HG03469 (cell line): ENCODE data around the gene MAST2.
"Not testable (repeated sequence)": the region's sequence is repeated elsewhere in the genome, so short reads cannot be mapped to it uniquely, and the experiment has no call there.

ENCODE experiments used
- ATAC-seq: cut with Tn5 transposase; IDR thresholded peaks from one replicate; pipeline ENCODE4 v1.9.1; 2021; ENCODE audit warnings: mild to moderate bottlenecking, moderate library complexity, moderate number of reproducible peaks; ENCODE audit not compliant: unreplicated experiment

MAST2 gene

GRCh38 chr1:46056325-46056724, 252.9 kb downstream of the MAST2 start:
- no peak for ATAC-seq

- ATAC-seq: not testable (repeated sequence)
Observed at GRCh38 chr1:46057215-46057614, 253.8 kb downstream of the MAST2 start.

- ATAC-seq: no peak
Observed at GRCh38 chr1:46057781-46058180, 254.4 kb downstream of the MAST2 start.

- no peak for ATAC-seq
Observed at GRCh38 chr1:46058936-46059335, 255.5 kb downstream of the MAST2 start.

- ATAC-seq: no peak
Observed at GRCh38 chr1:46061146-46061545, 257.7 kb downstream of the MAST2 start.

GRCh38 chr1:46062651-46063319, 259.4 kb downstream of the MAST2 start:
- no peak for ATAC-seq

GRCh38 chr1:46064708-46065107, 261.3 kb downstream of the MAST2 start:
- no peak for ATAC-seq

- no peak for ATAC-seq
Observed at GRCh38 chr1:46065405-46065804, 262.0 kb downstream of the MAST2 start.

GRCh38 chr1:46067652-46068051, 264.2 kb downstream of the MAST2 start:
- ATAC-seq: no peak

GRCh38 chr1:46068525-46068924, 265.1 kb downstream of the MAST2 start:
- no peak for ATAC-seq

- ATAC-seq: no peak
Observed at GRCh38 chr1:46070164-46070814, 266.9 kb downstream of the MAST2 start.

GRCh38 chr1:46072975-46073374, 269.6 kb downstream of the MAST2 start:
- no peak for ATAC-seq

GRCh38 chr1:46076343-46076742, 272.9 kb downstream of the MAST2 start:
- no peak for ATAC-seq

- ATAC-seq: no peak
Observed at GRCh38 chr1:46077644-46078043, 274.2 kb downstream of the MAST2 start.

- no peak for ATAC-seq
Observed at GRCh38 chr1:46080257-46080656, 276.8 kb downstream of the MAST2 start.

GRCh38 chr1:46081206-46081605, 277.8 kb downstream of the MAST2 start:
- ATAC-seq: no peak

- ATAC-seq: no peak
Observed at GRCh38 chr1:46081619-46082018, 278.2 kb downstream of the MAST2 start.

- no peak for ATAC-seq
Observed at GRCh38 chr1:46083579-46083978, 280.2 kb downstream of the MAST2 start.

- no peak for ATAC-seq
Observed at GRCh38 chr1:46084553-46085451, 281.4 kb downstream of the MAST2 start.
